HuH-7.5 (cell line): Measurements from ENCODE around the gene ESYT1.

Experiments used
- DNase-seq: peaks from one replicate; pipeline ENCODE4 v3.0.0; 2011; ENCODE audit warnings: low spot score

The ESYT1 gene

DNA sequence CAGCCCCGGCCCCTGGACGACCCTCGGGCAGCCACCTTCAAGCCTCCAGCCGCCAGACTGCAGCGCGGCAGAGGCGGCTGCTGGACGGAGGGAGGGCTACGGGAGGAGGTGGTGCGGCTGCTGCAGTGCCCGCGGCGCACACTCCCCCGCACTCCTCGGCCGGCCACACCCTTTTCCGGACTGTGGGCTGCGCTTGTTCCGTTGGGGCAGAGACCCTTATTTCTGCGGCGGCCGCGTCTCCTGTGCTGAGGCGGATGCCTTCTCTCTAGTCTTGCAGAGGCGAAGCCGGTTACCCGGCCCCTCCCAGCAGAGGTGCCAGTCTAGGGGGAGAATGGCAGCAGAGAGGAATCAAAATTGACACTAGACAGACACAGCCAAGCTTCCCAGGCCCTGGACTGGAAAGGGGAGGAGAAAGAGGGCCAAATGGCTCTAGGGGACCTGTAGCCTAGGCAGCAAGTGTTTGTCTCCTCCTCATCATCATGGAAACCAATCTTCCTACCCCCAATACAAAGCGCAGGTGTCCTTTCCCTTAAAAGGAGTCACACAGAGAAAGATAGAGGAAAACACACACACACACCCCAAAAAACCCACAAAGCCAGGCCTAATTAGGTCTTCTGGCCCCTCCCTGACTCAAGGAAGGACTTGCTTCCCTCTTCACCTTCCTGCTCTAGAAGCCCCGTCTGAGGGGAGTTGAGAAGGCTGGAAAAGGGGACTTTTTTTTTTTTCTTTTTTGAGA lies 1.3 kb downstream of the ESYT1 start:
- DNase-seq: no peak

- DNase-seq: no peak
Measured at GRCh38 chr12:56129942-56130495, 2.0 kb downstream of the ESYT1 start.

DNA sequence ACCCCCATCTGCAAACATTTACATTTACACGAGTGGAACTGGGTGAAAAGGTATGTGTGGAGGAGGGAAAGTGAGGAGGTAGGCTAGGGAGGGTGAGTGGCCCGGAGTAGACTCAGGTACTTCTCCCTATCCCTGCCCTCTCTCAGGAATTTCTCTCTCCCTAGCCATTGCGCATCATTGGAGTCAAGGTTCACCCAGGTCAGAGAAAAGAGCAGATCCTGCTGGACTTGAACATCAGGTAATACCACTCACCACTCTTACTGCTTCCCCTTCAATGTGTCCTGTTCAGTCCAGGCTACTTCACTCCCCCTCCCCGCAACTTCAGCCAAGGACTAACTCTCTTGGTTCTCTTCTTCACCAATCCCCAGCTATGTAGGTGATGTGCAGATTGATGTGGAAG lies 2.8 kb downstream of the ESYT1 start:
- no peak for DNase-seq

DNA sequence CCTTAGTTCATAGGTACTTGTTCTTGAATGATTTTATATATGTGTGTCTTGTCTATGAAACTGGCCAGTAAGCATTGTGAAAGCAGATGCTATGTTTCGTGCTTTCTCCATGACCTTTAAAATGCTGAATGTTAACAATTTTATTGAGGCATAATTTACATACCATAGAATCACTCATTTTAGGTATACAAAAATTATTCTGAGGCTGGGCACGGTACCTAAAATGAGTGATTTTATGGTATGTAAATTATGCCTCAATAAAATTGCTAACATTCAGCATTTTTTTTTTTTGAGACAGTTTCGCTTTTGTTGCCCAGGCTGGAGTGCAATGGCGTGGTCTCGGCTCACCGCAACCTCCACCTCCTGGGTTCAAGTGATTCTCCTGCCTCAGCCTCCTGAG lies 6.8 kb downstream of the ESYT1 start:
- DNase-seq: no peak

- DNase-seq: no peak
Measured at GRCh38 chr12:56137853-56138571, 9.9 kb downstream of the ESYT1 start.

GRCh38 chr12:56141946-56142784 lies 14.1 kb downstream of the ESYT1 start:
- no peak for DNase-seq

DNA sequence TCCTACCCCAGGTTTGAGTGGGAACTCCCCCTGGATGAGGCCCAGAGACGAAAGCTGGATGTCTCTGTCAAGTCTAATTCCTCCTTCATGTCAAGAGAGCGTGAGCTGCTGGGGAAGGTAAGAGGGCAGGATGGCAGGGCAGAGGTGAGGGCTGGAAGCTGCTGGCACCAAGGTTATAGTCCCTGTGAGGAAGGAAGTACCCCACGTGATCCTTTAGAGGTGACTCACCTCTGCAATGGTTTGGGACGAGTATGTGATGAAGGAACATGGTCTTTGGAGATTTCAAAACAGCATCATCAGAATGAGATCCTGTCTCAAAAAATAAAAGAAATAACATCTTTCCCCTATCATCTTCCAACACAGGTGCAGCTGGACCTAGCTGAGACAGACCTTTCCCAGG lies 15.2 kb downstream of the ESYT1 start:
- DNase-seq: no peak

- no peak for DNase-seq
Measured at GRCh38 chr12:56143870-56144269, 15.8 kb downstream of the ESYT1 start.

DNA sequence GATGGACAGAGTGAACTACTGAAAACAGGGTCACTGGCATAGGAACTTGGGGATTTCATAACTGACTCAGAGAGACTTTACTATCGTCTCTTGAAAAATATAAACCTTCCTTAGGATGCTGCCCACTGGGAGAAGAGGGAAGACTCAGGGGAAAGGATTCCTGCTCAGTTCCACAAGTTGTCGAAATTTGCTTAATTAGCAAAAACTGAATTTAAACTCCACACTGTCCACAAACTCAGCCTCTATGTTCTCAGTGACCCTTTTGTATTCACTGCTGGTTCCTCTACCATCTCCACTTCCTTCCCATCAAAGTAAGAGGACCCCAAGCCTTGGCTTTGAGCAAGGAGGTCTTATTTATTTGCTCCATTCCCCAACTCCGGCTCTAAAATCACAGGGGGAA lies 17.1 kb downstream of the ESYT1 start:
- no peak for DNase-seq

GRCh38 chr12:56146492-56147460 lies 18.7 kb downstream of the ESYT1 start:
- DNase-seq: no peak

DNA sequence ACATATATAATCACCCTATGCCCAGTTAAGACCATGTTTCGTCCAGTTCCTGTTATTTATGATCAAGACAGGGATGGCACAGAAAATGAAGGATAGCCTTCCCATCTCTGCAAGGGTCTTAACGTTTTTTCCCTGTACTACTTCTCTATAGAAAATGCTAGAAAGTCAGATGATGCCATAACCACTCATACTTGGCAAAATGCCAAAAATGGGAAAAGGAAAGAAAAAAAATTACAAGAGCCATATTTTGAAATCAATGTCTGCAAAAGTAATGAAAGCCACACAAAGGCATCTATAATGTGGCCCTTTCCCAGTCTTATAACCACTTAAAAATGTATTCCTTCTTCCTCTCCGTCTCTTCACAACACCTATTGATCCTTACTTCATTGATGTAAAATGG lies 22.5 kb downstream of the ESYT1 start:
- no peak for DNase-seq

DNA sequence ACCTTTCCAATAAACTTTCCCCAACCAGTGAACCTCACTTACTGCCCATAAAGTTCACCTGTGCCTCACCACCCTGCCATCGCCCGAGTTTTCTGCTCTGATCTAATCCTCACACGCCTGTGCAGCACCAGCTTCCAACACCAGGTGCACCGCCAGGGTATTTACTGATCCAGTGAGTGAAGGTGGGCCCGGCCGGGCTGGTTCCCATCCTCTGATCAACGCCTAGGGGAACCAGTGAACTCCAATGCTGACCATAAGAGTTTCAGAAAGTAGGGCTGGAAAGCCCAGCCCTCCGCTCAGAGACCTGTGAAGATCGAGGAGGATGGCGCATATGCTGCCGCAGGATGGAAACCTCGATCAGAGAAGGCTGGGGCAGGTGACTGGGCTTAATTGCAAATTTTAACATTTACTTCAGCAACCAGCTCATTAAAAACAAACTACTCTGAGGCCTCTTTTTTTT lies 23.6 kb downstream of the ESYT1 start:
- DNase-seq: peak; percentile 71

DNA sequence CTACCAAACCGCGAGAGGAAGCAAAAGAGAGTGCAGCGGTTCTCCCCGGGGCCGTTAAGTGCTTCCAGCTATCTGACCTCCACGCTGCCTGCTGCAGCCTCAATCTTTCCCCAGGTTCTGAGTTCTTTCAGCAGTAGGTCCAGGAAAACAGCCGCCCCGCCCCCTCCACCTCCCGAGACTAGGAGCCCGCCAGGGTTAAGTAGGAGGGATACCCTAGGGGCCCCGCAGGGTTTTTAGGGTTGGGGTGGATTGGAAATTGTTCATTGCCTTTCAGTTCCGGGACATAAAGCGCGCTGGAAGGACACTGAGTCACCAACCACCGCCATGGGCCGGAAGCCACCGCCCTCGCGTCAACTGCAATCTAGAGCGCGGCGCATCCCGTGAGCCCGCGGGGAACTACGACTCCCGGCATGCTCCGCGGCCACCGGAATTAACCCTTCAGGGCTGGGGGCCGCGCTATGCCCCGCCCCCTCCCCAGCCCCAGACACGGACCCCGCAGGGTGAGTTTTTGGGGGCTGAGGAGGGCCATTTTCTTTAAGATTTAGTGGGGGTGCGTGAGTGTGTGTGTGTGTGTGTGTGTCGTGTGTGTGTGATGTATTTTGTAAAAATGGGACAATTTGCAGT lies 24.2 kb downstream of the ESYT1 start, which contains the start of gene MYL6B:
Gene MYL6B (plus strand): TSS at position 456 of the 624 bp plus-strand sequence. CDS start 1,332 bp downstream, outside the sequence.
- DNase-seq: peak; percentile 89

- no peak for DNase-seq
Measured at GRCh38 chr12:56152756-56153677, 24.9 kb downstream of the ESYT1 start.

- no peak for DNase-seq
Measured at GRCh38 chr12:56153678-56154065, 25.6 kb downstream of the ESYT1 start.

DNA sequence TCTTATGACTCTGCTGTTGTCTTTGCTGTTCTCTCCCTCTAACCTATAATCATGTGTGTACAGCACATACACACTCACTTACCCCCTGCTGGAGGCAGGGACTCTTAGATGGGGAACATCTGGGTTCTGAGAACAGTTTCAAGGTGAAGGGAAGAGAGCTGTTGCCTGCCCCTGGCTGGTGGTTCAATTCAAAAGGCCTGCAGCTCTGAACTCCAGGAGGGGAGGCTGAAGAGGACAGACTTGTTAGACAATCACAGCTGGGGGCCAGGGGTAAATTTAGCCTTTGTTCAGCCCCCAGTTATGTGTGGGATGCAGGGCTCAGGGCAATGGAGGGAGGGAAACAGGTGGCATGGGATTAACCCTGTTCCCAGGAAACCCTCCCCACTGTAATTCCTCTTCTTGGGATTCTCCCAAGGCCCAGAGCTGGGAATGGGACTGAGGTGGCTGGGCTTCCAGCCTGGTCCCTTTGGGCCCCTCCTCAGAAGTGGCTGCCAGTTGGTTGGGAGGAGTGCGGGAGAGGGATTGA lies 26.2 kb downstream of the ESYT1 start:
- DNase-seq: no peak

DNA sequence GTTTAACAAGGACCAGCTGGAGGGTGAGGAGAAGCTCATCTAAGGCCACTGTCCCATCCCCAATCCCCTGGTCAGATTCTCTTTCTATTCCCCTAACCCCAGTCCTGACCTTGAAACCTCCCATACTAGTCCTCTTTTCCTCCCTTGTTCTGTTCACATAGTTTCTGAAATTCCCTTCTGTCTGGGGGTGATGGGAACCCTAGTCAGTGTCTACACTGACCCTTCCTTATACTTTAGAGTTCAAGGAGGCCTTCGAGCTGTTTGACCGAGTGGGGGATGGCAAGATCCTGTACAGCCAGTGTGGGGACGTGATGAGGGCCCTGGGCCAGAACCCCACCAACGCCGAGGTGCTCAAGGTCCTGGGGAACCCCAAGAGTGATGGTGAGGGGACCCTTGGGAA lies 26.8 kb downstream of the ESYT1 start:
- no peak for DNase-seq

DNA sequence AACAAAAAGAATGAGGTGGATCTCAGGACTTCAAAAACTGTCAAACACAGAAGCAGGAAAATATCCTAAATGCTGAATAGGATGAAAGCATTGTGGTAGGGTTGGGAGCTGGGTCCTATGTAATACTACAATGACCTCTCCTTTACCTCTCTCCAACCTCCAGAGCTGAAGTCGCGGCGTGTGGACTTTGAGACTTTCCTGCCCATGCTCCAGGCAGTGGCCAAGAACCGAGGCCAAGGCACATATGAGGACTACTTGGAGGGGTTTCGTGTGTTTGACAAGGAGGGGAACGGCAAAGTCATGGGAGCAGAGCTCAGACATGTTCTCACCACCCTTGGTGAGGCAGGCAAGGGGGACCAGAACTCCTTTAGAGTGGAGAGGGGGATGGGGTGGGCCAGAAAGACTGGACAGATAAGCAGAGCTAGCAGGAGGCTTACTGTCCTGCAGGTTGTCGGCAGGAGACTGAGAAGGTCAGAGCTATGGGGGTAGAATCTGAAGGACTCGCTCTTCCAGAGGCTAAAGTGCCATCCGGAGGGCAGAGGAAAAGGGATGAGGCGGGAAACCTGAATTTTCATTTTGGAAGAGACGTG lies 27.3 kb downstream of the ESYT1 start:
- no peak for DNase-seq
